WTC11 (cell line): ENCODE results near the gene OR1E1. TPM values are rescaled to one million over a fixed set of nuclear protein-coding genes. Genes with fewer than 3 reads are reported as not detected.
"Not testable (repeated sequence)": the region's sequence is repeated elsewhere in the genome, so short reads cannot be mapped to it uniquely, and the experiment has no call there.

ENCODE experiments used
- ATAC-seq: fragments of 200-7000 bp; cut with Tn5 transposase; 2 replicates; pipeline ENCODE4 v1.10.0; 2021; ENCODE audit warnings: mild to moderate bottlenecking, moderate library complexity
- CTCF ChIA-PET: fragments of 300-600 bp; sonication (Branson Sonifier 250); formaldehyde crosslinking; loops from one replicate; lab custom pipeline; 2021; ENCODE audit warnings: antibody characterized with exemption; lab: Charles Lee
- POLR2A ChIA-PET: fragments of 350-600 bp; sonication (Branson Sonifier 250); formaldehyde crosslinking; loops from one replicate; lab custom pipeline; 2021; ENCODE audit warnings: antibody characterized with exemption; lab: Charles Lee
- DNase-seq: peaks from one replicate; pipeline ENCODE4 v3.0.0; 2021; ENCODE audit warnings: low spot score
- H3K27ac Mint-ChIP-seq: 2 replicates; pipeline ENCODE4 v1.8.0; 2021; ENCODE audit warnings: mixed read lengths
- H3K27me3 Mint-ChIP-seq: 2 replicates; pipeline ENCODE4 v1.8.0; 2021; ENCODE audit warnings: low read depth, mild to moderate bottlenecking, moderate library complexity, mixed read lengths
- H3K36me3 Mint-ChIP-seq: 2 replicates; pipeline ENCODE4 v1.8.0; 2021; ENCODE audit warnings: mixed read lengths
- H3K4me1 Mint-ChIP-seq: 2 replicates; pipeline ENCODE4 v1.8.0; 2022; ENCODE audit warnings: mixed read lengths
- H3K4me3 Mint-ChIP-seq: 2 replicates; pipeline ENCODE4 v1.8.0; 2021; ENCODE audit warnings: mild to moderate bottlenecking, moderate library complexity, mixed read lengths
- H3K9me3 Mint-ChIP-seq: 2 replicates; pipeline ENCODE4 v1.8.0; 2021; ENCODE audit warnings: mixed read lengths
- AFF4 ChIP-seq: sonication (generic); formaldehyde crosslinking; IDR thresholded peaks from 2 replicates; pipeline ENCODE4 v1.8.1; 2023; ENCODE audit warnings: mild to moderate bottlenecking, missing genetic modification reagents, borderline replicate concordance
- ATF6 ChIP-seq: sonication (generic); formaldehyde crosslinking; IDR thresholded peaks from 2 replicates; pipeline ENCODE4 v1.8.1; 2023; ENCODE audit warnings: mild to moderate bottlenecking, missing genetic modification reagents
- E2F1 ChIP-seq: sonication (generic); formaldehyde crosslinking; IDR thresholded peaks from 2 replicates; pipeline ENCODE4 v1.8.0; 2022; ENCODE audit warnings: mild to moderate bottlenecking, missing genetic modification reagents
- FOXP4 ChIP-seq: sonication (generic); formaldehyde crosslinking; IDR thresholded peaks from 2 replicates; pipeline ENCODE4 v1.8.0; 2022; ENCODE audit warnings: mild to moderate bottlenecking, missing genetic modification reagents
- HMGA2 ChIP-seq: fragments of 250-450 bp; sonication (Bioruptor Pico); IDR thresholded peaks from 2 replicates; pipeline ENCODE4 v1.4.0; 2021; ENCODE audit warnings: mild to moderate bottlenecking, moderate library complexity
- OVOL2 ChIP-seq: fragments of 250-450 bp; sonication (Bioruptor Pico); IDR thresholded peaks from 2 replicates; pipeline ENCODE4 v1.9.0; 2021; ENCODE audit warnings: mild to moderate bottlenecking, borderline replicate concordance
- ZNF219 ChIP-seq: sonication (generic); formaldehyde crosslinking; IDR thresholded peaks from 2 replicates; pipeline ENCODE4 v1.8.0; 2023; ENCODE audit warnings: missing genetic modification reagents, mild to moderate bottlenecking, borderline replicate concordance
- ZNF416 ChIP-seq: fragments of 250-450 bp; sonication (Bioruptor Pico); IDR thresholded peaks from 2 replicates; pipeline ENCODE4 v1.9.0; 2021; ENCODE audit warnings: mild to moderate bottlenecking, inconsistent platforms
- ZNF423 ChIP-seq: fragments of 250-450 bp; sonication (Bioruptor Pico); IDR thresholded peaks from 2 replicates; pipeline ENCODE4 v2.1.2; 2022; ENCODE audit warnings: mild to moderate bottlenecking, moderate library complexity
- ZSCAN18 ChIP-seq: fragments of 250-450 bp; sonication (Bioruptor Pico); IDR thresholded peaks from 2 replicates; pipeline ENCODE4 v2.1.2; 2022; ENCODE audit warnings: mild to moderate bottlenecking, moderate library complexity
- total RNA-seq: library from RNA; stranded (reverse); gene quantifications from 3 replicates; pipeline ENCODE4 v1.2.3, GENCODE V29; 2021

OR1E1 gene
- total RNA-seq, 1 experiment from 2014 or later, result not detected

- peaks cover 17% of the 10 kb centered on the region for H3K9me3 Mint-ChIP-seq
- no peaks in the 10 kb centered on the region for H3K4me1 Mint-ChIP-seq
- DNase-seq (no peak), ATAC-seq (no peak)
- TF ChIP-seq FOXP4 (CRISPR knock-in tag) (no peak), ZNF416 (no peak), HMGA2 (CRISPR knock-in tag) (peak; percentile 94), ZNF219 (no peak), ATF6 (no peak), OVOL2 (CRISPR knock-in tag) (no peak), AFF4 (CRISPR knock-in tag) (no peak)
- ChIA-PET POLR2A (no interaction called here), CTCF (no interaction called here)
- H3K27ac Mint-ChIP-seq, result no peak overlapping the region
- H3K36me3 Mint-ChIP-seq, result no peaks in the 10 kb centered on the region
- peaks cover 3% of the 10 kb centered on the region; the same call in 1 of the 2 replicates for H3K27me3 Mint-ChIP-seq
- H3K4me3 Mint-ChIP-seq, result no peak overlapping the region
These were observed 17.4 kb upstream of the OR1E1 start for GRCh38 chr17:3415610-3416009.

- ATAC-seq, H3K4me1 Mint-ChIP-seq, DNase-seq, H3K27me3 Mint-ChIP-seq, POLR2A ChIA-PET, H3K4me3 Mint-ChIP-seq, H3K27ac Mint-ChIP-seq, CTCF ChIA-PET: not testable (repeated sequence)
- Mint-ChIP-seq H3K36me3 (peaks cover 14% of the 10 kb centered on the region), H3K9me3 (peaks cover 22% of the 10 kb centered on the region)
These were observed 14.0 kb upstream of the OR1E1 start for GRCh38 chr17:3412216-3412615.

- H3K4me3 Mint-ChIP-seq, result no peak within 1 kb of the TSS
- ChIA-PET CTCF (no interaction called here), POLR2A (no interaction called here)
- H3K27me3 Mint-ChIP-seq, result peaks cover 13% of the 10 kb centered on the region
- H3K4me1 Mint-ChIP-seq, result no peaks in the 10 kb centered on the region
- H3K27ac Mint-ChIP-seq, result no peak within 1 kb of the TSS
- DNase-seq (no peak), ATAC-seq (no peak)
- H3K9me3 Mint-ChIP-seq, result peaks cover 34% of the 10 kb centered on the region
- H3K36me3 Mint-ChIP-seq, result peaks cover 14% of the 10 kb centered on the region
- TF ChIP-seq ZSCAN18 (no peak), ZNF423 (no peak), E2F1 (CRISPR knock-in tag) (no peak)
These were observed 12.9 kb upstream of the OR1E1 start, which contains the start of gene OR3A3 for GRCh38 chr17:3411070-3411469. Gene OR3A3 (plus strand): TSS chr17:3411370.

GRCh38 chr17:3403856-3404255, 5.6 kb upstream of the OR1E1 start:
- POLR2A ChIA-PET, result not testable (repeated sequence)
- Mint-ChIP-seq H3K27me3 (peaks cover 21% of the 10 kb centered on the region), H3K9me3 (peaks cover 40% of the 10 kb centered on the region)

More at GRCh38 chr17:3403856-3404255, 5.6 kb upstream of the OR1E1 start:
- H3K27ac Mint-ChIP-seq, H3K4me3 Mint-ChIP-seq, CTCF ChIA-PET, H3K4me1 Mint-ChIP-seq, ATAC-seq, DNase-seq: not testable (repeated sequence)
- peaks cover 14% of the 10 kb centered on the region for H3K36me3 Mint-ChIP-seq
